Activated T-cell treated with anti-CD3 and anti-CD28 coated beads, Interleukin-2, amount 50 U/mL, for 1 hour (primary cell): Measurements from ENCODE around the gene XAGE2.
A peak's percentile ranks its signal among the peaks of the same experiment; 100 is the strongest.
"Not testable (repeated sequence)": the region's sequence is repeated elsewhere in the genome, so short reads cannot be mapped to it uniquely, and the experiment has no call there.

ENCODE experiments used
- DNase-seq: peaks from one replicate; pipeline ENCODE4 v3.0.0-alpha.2; 2020

Gene XAGE2, protein sequence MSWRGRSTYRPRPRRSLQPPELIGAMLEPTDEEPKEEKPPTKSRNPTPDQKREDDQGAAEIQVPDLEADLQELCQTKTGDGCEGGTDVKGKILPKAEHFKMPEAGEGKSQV

DNA sequence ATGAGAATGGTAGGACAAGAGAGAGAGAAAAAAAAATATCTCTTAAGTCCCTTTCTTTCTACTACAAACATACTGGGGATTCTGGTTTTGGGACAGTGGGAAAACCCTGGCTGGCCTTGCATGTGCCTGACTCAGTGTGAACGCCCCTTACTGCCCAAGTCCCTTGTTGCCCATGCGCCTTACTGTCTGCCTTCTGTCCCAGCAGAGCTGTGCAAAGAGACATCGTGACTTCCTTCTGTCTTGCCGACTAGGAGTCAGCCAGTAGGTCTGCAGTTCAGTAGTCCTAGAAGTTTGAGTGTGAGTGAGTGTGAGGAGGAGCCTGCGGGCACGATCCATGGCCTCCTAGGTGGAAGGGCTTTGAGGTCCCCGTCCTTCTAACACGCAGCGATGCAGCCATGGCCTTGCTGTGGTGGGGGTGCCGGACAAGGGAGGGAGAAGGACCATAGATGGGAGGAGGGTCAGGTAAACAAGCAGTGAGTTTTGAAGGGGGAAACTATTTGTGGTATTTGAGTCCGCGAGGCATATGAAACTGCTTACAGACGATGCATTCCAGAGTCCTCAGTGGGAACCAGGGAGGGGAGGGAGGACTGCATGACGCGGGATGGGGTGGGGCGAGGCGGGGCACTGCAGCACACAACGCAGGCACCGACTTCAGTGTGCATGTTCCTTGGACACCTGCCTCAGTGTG, at the start of gene XAGE2:
Gene XAGE2, plus strand, starts transcription at position 654 of the 688 bp plus-strand sequence. CDS start 994 bp downstream, outside the sequence.
- DNase-seq, result no peak

DNA sequence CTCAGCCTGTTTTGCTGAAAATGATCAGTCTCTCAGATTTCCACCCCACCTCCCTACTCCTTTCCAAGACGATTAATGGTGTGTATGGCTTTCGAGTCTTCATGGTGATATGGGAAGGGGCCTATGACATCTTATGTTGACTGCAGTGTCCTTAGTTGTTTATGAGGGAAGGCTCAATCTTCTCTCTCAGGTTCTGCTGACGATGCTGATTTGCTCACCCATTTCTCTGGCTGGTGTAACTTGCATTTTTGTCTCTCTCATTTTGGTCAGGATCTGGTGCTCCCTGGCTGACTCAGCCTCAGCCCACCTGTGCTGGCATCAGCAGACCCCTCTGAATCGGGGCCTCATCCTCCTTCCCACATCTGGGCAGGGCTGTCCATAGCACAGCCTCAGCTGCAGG, 31.4 kb upstream of the XAGE2 start:
- DNase-seq, result no peak

DNA sequence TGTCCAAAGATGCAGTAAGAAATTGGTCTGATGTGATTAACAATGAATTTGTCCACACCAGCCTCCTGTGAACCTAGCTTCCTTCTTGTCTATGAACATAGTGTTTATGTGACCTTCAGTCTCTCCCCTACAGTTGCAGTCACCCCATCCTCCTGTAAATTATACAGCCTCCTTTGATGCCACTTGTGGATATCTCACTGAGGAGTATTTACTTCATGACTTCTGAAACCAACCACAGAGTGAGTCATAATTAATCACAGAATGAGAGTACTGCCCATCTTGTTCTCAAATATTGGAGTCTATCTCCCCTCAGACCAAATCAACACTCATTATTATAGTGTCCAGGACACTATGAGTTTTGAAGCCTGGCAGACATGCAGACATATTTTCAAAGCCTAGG, 27.3 kb upstream of the XAGE2 start:
- DNase-seq, result no peak

DNA sequence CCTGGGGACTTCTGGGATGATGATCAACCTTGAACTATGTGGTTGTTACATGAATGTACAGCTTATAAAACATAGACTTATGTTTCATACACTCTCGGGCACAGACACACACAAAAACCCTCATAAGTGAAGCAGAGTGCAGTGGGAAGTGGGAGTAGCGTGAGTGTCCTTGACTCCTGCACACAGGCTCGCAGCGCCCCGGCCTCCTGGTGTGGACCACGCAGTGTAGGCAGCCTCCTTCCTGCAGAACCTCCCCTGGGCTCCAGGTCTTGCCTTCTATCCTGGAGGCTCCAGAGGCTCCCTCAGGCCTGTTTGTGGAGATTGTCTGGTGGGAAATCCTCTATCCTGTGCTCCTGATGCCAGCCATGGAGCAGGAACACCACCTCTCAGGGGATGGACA, 25.7 kb upstream of the XAGE2 start:
- DNase-seq, result not testable (repeated sequence)

DNA sequence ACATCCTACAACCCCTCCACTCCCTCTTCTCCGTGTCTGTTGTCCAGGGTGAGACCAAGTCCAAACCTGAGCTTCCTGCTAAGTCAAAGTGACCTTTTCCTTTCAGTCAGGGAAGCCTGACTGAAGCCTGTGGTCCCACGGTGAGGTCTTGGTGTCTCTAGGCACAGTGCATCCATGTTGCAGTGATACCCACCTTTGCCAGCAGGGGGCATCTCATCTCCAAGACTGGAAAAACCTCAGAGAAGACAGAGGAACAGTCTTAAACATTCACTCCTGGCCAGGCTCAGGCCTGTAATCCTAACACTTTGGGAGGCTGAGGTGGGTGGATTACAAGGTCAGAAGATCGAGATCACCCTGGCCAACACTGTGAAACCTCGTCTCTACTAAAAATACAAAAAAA, 23.4 kb upstream of the XAGE2 start:
- peak; percentile 40 for DNase-seq

DNA sequence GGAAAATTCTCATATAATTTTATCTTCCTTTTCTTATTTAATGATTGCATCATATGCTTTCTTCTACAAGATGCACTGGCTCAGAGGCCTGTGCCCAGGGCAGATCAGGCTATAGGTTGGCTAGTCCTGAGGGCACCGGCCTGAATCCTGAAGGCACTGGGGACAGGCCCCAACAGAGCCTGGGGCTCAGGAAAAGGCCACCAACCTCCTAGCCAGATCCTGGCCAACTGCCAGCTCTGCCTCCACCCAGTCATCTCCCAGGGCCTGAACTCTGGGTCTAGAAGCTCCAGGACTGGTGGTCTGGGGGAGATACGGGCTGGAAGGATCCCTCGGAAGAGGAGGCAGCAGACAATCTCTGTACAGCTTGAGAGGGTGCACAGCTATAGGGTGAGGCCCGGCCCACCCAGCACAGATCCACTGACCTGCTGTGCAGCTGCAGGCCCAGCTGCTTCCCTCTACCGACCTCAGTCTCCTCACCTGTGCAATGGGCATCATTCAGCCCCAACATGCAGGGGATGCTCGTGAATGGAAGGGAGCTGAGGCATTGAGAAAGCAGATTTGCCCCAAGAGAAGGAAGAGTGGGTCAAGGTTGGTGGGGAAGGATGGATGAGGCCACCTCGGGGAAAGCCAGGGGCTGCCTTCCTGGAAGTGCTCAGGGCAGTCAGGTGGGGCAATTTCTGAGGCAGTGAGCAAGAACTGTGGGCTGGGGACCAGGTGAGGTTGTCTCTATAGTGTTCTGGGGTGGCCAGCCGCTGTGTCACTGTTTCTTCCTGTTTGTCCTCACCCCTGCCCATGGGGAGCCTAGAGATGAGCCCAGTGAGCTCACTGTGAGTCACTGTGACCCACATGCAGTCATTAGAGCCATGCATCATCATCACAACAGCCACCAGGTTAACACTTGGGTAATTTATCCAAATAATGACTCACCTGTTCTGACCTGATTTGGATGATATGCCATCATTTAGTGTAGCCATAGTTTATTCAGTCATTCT, 22.4 kb upstream of the XAGE2 start:
- no peak for DNase-seq

DNA sequence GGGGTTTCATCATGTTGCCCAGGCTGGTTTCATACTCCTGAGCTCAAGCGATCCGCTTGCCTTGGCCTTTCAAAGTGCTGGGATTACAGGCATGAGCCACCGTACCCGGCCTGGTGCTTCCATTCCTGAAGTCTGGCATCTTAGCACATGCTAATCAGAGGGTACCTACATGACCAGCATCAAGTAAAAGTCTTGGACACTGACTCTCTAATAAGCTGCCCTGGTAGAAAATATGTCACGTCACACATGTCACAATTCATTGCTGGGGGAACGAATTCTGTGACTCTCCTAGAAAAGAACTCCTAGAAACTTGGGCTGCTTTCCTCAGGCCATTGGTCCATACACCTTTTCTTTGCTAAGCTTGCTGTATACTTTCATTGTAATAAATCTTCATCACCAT, 19.1 kb upstream of the XAGE2 start:
- DNase-seq, result no peak

DNA sequence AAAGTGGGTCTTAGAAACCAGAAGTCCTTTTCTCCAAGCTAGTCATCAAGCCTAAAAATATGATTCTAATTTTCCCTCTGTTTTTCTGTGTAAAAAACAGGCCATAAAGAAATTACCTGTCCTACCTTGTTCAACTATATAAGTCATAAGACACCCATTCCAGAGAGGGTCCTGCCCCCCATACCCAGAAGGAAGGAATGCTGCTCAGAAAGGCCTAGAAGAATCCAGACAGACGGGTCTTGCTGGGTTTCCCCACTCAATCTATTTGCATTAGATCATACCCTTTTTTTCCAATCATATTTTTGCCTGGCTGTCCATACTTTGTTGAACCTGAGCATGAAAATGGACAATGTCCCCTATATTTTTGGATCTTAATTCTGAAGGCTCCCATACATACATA, 16.3 kb upstream of the XAGE2 start:
- no peak for DNase-seq

DNA sequence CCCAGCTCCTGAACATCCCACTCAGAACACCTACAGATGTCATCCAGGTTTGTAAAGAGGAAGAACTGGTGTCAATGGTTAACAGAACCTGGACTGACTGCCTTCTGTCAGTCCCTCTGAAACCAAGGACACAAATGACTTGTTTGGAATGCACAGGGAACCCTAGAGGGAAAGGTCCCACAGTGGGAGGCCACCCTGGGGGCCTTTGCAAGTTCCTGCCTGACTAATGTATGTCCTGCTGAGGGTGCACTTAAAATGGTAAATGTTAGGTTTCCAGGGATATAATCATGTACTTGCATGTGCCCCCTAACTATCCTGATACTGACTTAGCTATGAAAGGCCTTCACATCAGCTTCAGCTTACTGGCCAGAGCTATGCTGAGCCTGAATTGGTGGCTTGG, 15.0 kb upstream of the XAGE2 start:
- DNase-seq, result no peak

DNA sequence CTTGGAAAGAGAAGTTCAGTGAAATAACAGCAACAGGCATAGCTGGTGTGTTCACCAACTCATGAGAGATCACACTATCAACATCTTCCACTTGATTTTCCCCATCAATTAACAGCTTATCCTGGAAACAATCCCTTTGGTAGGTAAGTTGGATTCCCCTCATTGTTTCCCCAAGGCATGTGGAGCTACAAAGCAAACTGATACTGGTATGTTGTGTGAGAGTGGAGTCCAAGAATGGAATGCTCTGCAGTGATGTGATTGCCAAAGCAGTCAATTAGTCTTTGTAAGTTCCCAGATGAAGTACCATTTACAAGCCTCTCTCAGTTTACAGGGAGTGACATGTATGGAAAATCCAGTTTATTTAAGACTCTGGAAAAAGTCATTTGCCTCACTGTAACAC, 13.7 kb upstream of the XAGE2 start:
- DNase-seq, result no peak

DNA sequence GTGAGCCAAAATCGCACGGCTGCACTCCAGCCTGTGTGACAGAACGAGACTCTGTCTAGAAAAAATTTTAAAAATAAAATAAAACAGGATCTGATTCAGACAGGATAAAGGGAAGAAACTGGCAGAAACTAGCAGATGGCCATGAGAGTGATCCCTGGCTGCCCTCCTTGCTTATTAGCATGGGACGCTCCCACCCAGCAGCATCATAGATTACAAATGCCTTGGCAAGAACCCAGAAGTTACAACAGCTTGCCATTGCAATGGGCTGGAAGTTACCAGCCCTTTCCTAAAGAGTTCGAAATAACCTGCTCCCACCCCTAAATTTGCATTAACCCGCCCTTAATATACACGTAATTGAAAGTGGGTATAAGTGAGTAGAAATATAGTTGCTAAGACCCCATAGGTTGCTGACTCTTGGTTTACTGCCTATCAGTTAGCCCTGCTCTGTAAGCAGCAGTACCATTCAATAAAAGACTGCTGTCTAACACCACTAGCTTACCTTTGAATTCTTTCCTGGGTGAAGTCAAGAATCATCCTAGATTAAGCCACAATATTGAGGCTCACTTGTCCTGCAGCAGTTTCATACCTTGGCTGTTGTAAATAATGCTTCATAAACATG, 9.1 kb upstream of the XAGE2 start:
- DNase-seq, result no peak

DNA sequence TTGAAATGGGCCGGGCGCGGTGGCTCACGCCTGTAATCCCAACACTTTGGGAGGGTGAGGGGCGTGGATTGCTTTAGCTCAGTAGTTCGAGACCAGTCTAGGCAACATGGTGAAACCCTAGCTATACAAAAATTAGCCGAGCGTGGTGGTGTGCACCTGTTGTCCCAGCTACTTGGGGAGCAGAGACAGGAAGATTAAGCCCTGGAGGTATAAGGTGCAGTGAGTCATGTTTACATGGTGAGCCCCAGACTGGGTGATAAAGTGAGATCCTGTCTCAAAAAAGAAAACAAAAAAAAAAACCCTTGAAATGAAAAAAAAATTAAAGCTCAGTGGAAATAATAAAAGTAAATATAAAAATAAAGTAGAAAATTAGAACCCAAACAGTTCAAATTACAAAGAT, 6.9 kb upstream of the XAGE2 start:
- no peak for DNase-seq

DNA sequence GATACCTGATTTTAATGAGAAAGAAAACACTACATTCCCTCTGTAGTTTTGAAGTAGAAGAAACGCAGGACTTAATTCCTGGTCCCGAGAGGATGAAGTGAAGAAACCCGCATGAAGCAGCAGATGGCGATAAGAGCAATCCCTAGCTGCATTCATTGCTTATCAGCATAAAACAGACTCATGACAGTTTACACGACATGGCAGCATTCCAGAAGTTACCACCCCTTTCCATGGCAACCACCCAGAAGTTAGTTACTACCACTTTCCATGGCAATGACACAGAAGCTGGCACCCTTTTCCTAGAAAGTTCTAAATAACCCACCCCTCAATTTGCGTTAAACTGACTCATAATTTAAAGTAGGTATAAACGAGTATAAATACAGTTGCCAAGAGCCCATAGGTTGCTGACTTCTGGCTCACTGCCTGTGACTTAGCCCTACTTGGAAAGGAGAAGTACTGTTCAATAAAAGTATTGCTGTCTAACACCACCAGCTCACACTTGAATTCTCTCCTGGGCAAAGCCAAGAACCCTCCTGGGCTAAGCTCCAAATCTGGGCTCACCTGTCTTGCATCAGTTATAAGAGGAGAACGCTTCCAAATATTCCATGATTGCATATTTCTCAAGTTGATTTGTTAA, 5.5 kb upstream of the XAGE2 start:
- no peak for DNase-seq

DNA sequence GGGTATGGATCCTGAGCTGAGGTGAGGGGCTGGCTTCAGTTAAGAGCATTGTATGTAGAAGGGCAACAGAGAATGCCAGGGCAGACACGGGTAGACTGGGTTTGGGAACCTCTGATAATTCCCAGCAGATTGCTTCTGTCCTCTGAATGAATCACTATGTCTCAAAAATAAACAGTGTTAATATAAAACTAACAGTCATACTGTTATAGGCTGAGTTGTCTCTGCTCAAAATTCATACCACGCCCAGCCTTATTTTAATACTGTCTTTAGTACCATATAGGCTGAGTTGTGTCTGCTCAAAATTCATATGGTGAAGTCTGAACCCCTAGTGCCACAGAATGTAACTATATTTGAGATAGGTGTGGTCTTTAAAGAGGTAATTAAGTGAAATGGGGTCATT, 10.0 kb downstream of the XAGE2 start:
- no peak for DNase-seq

DNA sequence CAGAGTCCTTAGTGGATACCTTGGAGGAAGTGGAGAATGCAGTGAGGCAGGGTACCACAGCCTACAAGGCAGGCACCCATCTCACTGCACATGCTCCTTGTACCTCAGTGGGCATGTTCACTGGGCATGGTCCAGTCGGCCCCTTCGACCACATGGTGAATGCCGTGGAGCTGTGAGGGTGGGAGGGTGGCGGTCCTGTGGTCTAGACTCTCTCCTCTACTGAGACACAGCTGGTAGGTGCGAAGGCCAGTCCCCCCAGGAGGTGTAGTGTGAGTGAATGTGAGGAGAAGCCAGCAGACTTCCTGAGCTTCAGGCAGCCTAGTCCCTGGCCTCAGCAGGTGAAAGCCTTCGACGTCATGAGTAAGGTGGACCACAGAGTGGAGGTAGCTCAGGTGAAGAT, 12.2 kb downstream of the XAGE2 start:
- no peak for DNase-seq

DNA sequence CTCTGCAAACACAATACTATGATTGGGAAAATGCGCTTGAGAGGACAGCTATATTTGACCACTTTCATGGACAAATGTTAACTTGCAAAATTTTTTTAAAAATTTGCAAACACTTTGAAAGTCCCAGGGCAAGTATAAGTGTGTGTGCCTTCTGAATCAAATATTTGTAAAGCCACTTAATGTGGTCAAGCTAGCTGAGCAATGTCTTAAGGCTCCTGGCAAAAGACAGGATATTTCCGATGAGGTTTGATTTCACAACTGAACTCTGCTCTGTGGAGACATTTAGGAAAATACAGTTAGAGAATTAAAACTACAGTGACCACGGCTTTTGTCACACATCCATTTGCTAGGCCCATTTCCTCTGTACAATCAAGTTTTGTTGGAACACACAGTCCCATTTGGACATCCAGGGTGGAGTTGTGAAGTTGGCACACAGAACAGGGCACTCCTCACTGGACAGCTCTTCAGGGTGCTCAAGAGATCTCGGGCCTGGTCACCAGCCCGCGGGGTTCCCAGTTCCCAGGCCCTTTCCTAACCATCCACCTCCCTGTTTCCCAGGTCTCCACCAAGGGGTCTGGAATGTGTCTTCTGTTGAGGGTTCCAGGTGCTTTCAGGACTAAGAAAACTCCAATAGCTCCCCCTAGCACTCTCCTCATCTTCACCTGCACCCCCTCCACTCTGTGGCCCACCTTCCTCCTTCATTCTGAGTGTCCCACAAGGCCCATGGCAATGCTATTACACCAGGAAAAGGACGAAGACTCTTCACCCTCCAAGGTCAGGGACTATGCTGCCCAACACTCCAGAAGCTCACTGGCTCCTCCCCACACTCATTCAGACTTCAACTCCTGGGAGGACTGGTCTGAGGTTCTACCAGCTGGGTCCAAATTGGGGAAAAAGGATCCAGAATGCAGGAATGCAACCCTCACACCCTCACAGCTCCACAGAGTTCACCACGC, 41.9 kb downstream of the XAGE2 start:
- no peak for DNase-seq

DNA sequence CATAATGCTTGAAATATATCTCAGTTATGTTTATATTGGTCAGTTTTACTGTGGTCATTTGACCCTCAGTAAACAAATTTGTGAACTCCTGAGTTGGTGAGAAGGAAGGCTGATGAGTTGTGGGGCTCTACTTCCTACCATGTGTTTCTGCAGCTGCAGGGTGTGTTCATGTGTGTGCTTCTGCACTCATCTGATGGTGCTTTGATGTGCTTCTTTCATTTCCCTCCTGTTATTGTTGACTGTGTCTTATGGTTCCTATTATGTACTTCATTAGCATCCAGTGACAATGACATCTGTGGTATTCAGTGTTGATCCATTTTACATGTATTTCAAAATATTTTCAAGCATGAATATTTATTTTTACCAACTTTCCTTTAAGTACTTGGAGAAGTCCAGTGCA, 46.5 kb downstream of the XAGE2 start:
- DNase-seq, result no peak

DNA sequence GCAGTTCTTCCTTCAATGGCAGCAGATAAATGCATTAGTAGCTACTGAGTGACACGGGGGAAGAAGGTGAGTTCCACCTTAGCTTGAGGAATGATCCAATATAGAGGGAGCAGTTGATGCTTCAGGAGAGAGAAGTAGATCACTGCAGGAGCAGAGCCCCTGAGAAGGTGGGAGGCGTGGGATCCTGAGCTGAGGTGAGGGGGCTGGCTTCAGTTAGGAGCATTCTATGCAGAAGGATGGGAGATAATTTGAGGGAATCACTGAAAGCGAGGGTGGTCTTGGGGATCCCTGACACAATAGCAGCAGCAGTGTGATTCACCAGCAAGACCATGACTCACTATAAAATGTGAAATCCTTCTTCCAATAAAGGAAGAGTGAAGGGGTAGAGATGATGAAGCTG, 48.0 kb downstream of the XAGE2 start:
- DNase-seq, result no peak

DNA sequence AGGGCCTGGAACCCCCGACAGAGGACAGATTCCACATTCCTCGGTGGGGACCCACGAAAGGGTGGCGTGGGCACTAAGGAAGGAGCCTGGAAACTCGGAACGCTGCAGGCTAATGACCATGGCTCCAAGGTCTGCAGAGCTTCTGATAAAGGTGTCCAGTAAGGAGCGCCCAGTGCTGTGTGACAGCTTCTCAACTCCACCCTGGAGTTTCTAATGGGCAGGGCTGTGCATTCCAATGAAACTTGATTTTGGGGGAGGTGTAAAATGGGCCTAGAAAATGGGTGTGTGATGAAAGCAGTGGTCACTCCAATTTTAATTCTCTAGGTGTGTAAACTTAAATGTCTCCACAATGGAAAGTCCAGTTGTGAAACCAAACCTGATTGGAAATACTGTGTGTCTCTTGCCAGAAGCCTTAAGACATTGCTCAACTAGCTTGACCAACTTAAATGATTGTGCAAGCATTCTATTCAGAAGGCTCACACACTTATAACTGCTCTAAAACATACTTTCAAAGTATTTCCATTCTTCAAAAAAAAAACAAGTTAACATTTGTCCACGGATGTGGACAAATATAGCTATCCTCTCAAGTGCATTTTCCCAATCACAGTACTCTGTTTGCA, 52.1 kb downstream of the XAGE2 start:
- no peak for DNase-seq

DNA sequence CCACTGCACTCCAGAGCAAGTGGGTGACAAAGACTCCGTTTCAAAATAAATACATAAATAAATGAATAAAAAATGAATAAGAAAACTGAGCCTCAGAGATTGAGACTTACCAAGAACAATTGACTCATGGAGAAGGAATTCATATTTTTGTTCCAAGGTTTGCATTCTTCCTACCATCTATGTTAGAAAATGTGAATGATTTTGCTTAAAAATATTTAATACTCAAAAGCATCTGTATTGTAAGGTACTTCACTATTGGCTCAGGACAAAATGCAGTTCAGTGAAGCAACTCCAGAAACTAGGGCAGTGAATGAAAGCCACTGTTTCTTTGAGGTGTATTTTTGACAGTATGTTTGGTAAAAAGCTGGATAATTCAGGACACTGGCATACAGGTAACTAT, 54.1 kb downstream of the XAGE2 start:
- DNase-seq, result no peak

DNA sequence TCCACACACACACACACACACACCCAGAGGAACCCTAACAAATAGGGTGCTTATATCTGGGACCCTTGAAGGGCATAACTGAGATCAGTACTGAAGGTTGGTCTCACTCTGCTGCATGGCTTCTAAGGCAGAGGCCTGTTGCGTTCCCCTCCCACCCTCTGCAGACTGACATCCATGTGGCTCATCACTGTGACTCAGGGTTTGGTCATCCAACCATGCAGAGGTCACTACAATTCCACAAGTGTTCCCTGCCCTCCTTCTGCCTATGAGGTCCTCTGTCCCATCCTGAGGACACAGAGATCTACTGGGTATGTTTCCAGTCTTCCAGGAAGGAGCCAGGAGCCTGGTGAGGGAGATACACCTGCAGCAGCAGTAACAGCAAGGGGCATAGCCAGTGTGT, 55.8 kb downstream of the XAGE2 start:
- DNase-seq, result no peak
